Muscle layer of colon (tissue), 2 donors: Measurements from ENCODE around the gene C8B.

Experiments used
- H3K27ac ChIP-seq: one replicate; pipeline ENCODE4 v1.7.0; 2013; ENCODE audit warnings: low read depth, mild to moderate bottlenecking, low read length, moderate library complexity
- H3K27me3 ChIP-seq, 2 donors: one replicate each; pipeline ENCODE4 v1.7.0; 2013; ENCODE audit warnings: low read length in 2 of 2, mild to moderate bottlenecking in 2 of 2; ENCODE audit not compliant: insufficient read depth in 2 of 2, control insufficient read depth in 1 of 2
- H3K36me3 ChIP-seq: one replicate; pipeline ENCODE4 v1.7.0; 2013; ENCODE audit warnings: mild to moderate bottlenecking, low read length; ENCODE audit not compliant: insufficient read depth
- H3K4me1 ChIP-seq: one replicate; pipeline ENCODE4 v1.7.0; 2013; ENCODE audit warnings: mild to moderate bottlenecking, low read length; ENCODE audit not compliant: insufficient read depth
- H3K4me3 ChIP-seq, 2 donors: one replicate each; pipeline ENCODE4 v1.7.0; 2013; ENCODE audit warnings: low read length in 2 of 2, low read depth in 1 of 2, mild to moderate bottlenecking in 1 of 2, moderate library complexity in 1 of 2
- H3K9ac ChIP-seq: one replicate; pipeline ENCODE4 v1.7.0; 2013; ENCODE audit warnings: low read length
- H3K9me3 ChIP-seq: one replicate; pipeline ENCODE4 v1.7.0; 2013; ENCODE audit warnings: mild to moderate bottlenecking, low read length
- donor health status: abdominal sarcoma.
- donor health status: Adenocarcinoma of cecum.

The C8B gene

DNA sequence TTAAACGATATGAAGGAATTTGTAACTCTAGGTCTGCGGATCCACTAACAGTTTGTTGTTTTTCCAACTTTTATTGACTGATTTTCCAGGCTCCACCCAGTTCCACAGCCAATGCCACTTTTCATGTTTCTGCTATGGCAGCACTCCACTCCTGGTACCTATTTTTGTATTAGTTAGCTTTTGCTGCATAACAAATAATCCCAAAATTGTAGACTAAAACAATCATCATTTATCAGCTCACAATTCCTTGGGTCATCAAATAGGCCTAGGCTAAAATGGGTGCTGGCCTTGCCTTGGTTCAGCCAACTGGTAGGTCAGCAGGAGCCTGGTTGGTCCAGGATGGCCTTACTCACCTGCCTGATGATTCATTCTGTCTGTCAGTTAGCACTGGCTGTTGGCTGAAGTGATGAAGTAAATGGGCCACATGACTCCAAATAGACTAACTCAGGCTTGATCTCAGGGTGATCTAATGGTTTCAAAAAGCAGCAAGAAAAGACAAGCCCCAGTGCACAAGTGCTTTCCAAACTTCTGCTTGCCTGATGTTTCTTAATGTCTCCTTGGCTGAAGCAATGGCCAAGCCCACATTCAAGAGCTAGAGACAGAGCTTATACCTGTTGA lies 3.2 kb upstream of the C8B start:
- Histone ChIP-seq H3K9me3 (no peaks in the 10 kb centered on the region), H3K27ac (no peak overlapping the region), H3K36me3 (no peaks in the 10 kb centered on the region), H3K4me3 (no peak overlapping the region), H3K4me1 (no peaks in the 10 kb centered on the region), H3K27me3 (no peaks in the 10 kb centered on the region), H3K9ac (no peak overlapping the region)

DNA sequence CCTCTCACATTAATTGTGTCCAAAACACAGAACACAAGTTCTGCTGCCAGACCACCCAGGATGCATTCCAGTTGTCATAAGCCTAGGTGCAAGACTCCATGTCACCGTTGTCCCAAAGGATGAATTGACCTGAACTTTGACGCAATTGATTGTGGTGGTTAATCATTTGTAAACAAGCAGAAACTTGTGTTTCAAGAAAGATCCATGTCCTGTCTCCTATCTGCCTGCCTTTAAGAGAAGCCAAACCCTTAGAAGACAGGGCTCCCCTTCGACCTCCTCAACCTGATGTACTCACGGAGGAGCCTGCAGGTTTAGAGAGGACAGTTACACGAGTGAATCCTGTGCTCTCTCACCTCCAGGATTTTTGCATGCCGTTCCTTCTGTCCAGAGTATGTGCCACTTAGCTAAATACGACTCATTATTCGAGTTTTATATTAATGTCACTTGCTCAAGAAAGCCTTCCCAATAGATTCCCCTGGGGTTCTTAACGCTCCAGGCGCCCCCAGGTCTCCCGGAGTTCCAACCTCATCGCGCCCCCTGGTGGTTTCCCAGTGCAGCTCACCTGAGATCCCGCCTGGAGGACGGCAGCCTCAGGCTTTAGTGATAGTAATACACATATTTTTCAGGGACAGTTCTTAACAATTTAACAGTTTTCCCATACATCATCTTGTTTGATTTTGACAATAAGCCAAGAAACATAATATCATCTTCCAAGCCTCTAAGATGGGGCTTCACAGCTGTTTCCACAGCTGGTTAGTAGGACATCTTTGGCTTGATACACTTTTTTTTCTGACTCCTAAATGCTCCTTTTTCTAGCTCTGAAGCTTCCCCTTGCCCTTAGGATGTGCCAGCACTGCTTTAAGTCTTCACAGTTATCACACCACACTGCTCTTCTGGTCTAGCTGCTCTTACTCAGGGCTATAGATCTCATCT lies 2.4 kb upstream of the C8B start:
- no peaks in the 10 kb centered on the region for H3K4me1 ChIP-seq
- no peak overlapping the region for H3K9ac ChIP-seq
- H3K4me3 ChIP-seq: no peak overlapping the region
- H3K9me3 ChIP-seq: no peaks in the 10 kb centered on the region
- H3K27ac ChIP-seq: no peak overlapping the region
- H3K36me3 ChIP-seq: no peaks in the 10 kb centered on the region
- no peaks in the 10 kb centered on the region for H3K27me3 ChIP-seq

DNA sequence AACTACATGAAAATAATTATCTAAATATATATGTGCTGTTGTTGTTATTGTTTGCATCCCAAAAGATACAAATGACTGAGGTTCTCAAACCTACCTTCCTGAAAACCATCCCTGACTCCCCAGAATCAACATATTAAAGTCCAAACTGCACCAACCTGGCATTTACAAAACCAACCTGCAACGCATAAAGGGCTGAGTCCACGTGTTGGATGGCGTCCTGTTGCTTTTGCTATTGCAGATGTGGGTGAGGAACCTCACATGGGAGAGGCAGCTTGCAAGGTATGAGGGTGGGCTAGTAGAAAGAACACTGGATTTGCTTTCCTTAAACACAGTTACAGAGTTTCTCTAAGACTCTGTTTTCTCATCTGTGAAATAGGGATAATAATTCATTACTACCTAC lies 1.5 kb upstream of the C8B start:
- H3K9me3 ChIP-seq: no peaks in the 10 kb centered on the region
- H3K4me3 ChIP-seq: no peak overlapping the region
- H3K36me3 ChIP-seq: no peaks in the 10 kb centered on the region
- no peaks in the 10 kb centered on the region for H3K27me3 ChIP-seq
- H3K27ac ChIP-seq: no peak overlapping the region
- H3K4me1 ChIP-seq: no peaks in the 10 kb centered on the region
- H3K9ac ChIP-seq: no peak overlapping the region

DNA sequence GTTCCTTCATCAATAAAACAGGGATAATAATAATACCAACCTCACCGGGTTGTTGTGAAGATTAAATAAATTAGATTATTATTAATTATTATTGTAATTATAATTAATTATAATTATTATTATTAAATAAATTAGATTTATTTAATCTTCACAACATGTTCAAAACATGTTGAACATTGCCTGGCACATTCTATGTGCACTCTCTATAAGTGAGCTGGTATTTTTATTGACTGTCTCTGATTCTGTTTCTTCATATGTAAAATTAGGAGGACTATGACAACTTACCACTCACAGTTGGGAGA lies 834 bp upstream of the C8B start:
- Histone ChIP-seq H3K36me3 (no peaks in the 10 kb centered on the region), H3K9ac (no peak overlapping the region), H3K27ac (no peak overlapping the region), H3K4me3 (no peak overlapping the region), H3K9me3 (no peaks in the 10 kb centered on the region), H3K4me1 (no peaks in the 10 kb centered on the region), H3K27me3 (no peaks in the 10 kb centered on the region)

DNA sequence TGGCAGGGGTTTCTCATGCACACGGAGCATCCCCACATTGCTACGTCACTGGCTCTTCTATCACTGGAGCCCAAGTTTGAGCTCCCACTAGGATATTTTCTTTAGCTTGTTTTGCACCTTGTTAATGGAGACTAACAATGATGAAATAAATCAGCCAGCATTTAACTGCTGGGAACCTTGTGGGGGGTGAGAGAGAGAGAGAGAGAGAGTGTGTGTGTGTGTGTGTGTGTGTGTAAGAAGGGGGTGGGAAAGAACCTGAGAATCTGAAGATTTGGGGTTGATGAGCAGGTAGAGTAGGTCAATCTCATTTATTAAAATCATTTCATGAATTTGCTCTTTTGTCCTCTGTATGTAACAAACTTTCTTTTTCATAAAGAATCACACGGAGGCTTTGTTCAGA lies 624 bp downstream of the C8B start:
- Histone ChIP-seq H3K4me1 (no peaks in the 10 kb centered on the region), H3K4me3 (no peak overlapping the region), H3K9me3 (no peaks in the 10 kb centered on the region), H3K27ac (no peak overlapping the region), H3K9ac (no peak overlapping the region), H3K36me3 (no peaks in the 10 kb centered on the region), H3K27me3 (no peaks in the 10 kb centered on the region)

DNA sequence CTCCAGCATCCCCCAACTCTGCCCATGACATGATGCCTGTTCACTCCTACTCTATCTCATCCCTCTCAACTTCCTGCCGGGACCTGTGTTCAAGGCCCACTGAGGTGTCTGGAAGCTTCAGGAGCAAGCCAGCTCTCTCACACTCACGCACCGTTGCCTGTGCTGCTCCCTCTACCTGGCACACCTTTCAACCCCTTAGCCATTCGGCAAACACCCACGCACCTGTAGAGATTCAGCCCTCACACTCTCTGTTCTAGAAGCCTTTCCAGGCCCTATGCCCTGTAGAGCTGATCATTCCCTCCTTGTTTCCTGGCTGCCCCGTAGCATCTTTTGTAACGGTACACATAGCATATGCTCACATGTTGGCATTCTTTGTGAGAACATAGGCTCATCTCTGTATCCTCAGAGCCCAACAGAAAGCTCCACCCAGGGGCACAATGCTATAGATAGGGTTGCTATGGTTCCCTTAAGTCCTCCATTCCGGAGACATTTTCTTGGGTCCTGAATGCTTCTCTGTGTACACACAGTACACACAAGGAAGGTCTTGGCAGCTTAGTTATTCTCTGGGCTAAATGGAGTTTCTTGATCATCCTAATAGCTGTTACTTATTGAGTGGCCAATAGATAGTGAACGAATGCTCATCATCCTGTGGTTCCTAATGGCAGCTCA lies 1.3 kb downstream of the C8B start:
- Histone ChIP-seq H3K4me3 (no peak overlapping the region), H3K36me3 (no peaks in the 10 kb centered on the region), H3K4me1 (no peaks in the 10 kb centered on the region), H3K9ac (no peak overlapping the region), H3K27me3 (no peaks in the 10 kb centered on the region), H3K9me3 (no peaks in the 10 kb centered on the region), H3K27ac (no peak overlapping the region)

DNA sequence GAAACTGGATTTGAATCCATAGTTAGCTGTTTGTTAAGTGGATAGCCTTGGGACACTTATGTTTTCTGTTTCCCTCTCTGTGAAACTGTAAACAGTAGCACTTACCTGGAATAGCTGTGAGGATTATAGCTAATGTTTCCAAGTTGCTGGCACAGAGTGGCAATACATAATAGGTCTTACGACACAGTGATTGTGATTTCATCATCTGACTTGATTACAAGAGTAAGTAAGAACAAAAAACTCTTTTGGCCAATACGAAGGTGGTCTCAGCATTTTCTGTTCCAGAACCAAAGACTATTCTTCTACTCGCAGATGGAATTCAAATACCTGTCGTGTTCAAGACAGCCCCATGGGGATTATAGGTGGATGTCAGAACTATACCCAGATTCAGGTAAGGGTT lies 2.1 kb downstream of the C8B start:
- Histone ChIP-seq H3K4me3 (no peak overlapping the region), H3K27me3 (no peaks in the 10 kb centered on the region), H3K27ac (no peak overlapping the region), H3K9me3 (no peaks in the 10 kb centered on the region), H3K9ac (no peak overlapping the region), H3K36me3 (no peaks in the 10 kb centered on the region), H3K4me1 (no peaks in the 10 kb centered on the region)

DNA sequence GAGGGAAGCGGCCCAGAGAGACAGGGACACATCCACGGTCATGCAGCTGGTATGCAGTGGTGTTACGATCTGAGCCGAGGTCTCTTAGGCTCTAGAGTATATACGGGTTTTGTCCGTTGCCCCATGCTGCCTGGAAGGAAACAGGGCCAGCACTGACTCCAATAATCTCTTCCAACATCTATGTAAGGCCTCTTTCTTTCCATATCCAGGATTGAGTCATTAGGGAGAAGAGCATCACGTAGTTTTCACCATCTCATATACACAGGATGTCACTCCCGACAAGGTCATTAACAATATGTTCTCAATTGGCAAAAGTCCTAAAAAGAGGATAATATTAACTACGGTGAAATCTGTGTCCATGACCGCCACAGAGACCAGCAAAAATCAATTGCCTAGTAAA lies 4.4 kb downstream of the C8B start:
- Histone ChIP-seq H3K27ac (no peak overlapping the region), H3K9ac (no peak overlapping the region), H3K4me1 (peaks cover 4% of the 10 kb centered on the region), H3K4me3 (no peak overlapping the region), H3K36me3 (no peaks in the 10 kb centered on the region), H3K9me3 (no peaks in the 10 kb centered on the region), H3K27me3 (no peaks in the 10 kb centered on the region)

DNA sequence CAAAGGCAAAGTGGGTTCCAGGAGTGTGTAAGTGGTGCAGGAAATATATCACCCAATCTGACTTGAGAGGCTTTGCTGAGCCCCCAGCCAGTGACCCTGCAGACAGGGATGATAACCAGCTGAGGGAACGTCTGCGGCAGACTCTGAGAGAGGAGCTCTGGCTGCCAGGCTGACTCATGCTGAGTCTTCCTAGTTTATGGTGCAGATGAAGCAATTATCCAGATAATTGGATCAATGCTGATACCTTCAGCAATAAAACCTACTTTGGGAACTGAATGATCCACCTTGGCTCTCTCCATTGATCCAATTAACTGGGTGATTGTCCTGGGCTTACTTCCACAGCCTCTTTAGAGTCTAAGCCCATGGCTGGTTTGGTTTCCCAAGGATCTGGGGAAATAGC lies 7.3 kb downstream of the C8B start:
- Histone ChIP-seq H3K4me3 (no peak overlapping the region), H3K27me3 (no peaks in the 10 kb centered on the region), H3K27ac (no peak overlapping the region), H3K9ac (no peak overlapping the region), H3K4me1 (peaks cover 4% of the 10 kb centered on the region), H3K9me3 (no peaks in the 10 kb centered on the region), H3K36me3 (no peaks in the 10 kb centered on the region)

DNA sequence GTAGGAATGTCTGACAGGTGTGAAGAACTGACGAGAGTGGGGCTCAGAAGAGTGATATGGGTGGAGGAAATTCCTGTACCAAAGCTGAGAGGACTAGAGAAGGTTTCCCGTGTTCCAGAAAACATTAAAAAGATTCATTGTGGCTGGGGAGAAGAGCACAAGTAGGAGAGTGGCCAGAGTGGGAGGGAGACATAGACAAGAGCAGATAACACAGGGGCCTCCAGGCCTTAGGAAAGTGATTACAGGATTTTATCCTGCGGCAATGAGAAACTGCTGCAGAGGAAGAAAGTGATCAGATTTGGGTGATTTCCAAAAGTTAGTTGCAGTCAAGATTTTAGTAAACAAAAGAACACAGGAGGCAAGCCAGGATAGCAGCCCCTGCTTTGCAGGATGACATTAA lies 7.9 kb downstream of the C8B start:
- H3K9ac ChIP-seq: no peak overlapping the region
- H3K36me3 ChIP-seq: no peaks in the 10 kb centered on the region
- peaks cover 4% of the 10 kb centered on the region for H3K4me1 ChIP-seq

DNA sequence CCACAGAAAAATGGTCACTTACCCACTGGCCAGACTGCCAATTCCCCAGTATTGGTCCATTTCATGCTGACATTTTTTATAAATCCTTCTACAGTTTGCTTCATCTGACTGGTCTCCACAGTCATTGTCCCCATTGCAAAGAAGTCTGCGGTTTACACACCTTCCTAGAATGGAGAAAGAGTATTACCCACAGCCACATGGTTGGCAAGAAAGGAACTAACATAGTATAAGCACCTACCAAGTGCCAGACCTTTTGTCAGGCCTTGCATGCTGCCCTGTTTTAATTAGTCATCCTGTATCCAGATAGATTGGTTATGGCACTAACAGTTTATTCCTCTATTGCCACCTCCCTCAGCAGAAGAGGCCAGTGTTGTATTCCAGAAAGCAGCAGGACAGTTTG lies 11.2 kb downstream of the C8B start:
- Histone ChIP-seq H3K4me1 (peaks cover 4% of the 10 kb centered on the region), H3K27ac (no peak overlapping the region), H3K9me3 (no peaks in the 10 kb centered on the region), H3K4me3 (no peak overlapping the region), H3K27me3 (no peaks in the 10 kb centered on the region), H3K36me3 (no peaks in the 10 kb centered on the region), H3K9ac (no peak overlapping the region)

More for the DNA sequence above, 7.9 kb downstream of the C8B start:
- H3K9me3 ChIP-seq: no peaks in the 10 kb centered on the region
- H3K27ac ChIP-seq: no peak overlapping the region
- H3K4me3 ChIP-seq: no peak overlapping the region
- H3K27me3 ChIP-seq: no peaks in the 10 kb centered on the region
